DND-41 (cell line): ENCODE results near the gene DTL.

Source experiments
- EZH2 ChIP-seq: IDR thresholded peaks from 3 replicates; pipeline ENCODE4 v1.6.1; 2012; ENCODE audit warnings: borderline replicate concordance, low read depth, mild to moderate bottlenecking, moderate library complexity, low read length, inconsistent platforms; ENCODE audit not compliant: severe bottlenecking
- TF ChIP-seq, protein P1 (sequence below): IDR thresholded peaks from 2 replicates; pipeline ENCODE4 v1.5.1; 2012; ENCODE audit warnings: borderline replicate concordance, low read length, moderate library complexity, mild to moderate bottlenecking; ENCODE audit not compliant: poor library complexity, severe bottlenecking; ENCODE audit errors: extremely low read depth

DNA sequence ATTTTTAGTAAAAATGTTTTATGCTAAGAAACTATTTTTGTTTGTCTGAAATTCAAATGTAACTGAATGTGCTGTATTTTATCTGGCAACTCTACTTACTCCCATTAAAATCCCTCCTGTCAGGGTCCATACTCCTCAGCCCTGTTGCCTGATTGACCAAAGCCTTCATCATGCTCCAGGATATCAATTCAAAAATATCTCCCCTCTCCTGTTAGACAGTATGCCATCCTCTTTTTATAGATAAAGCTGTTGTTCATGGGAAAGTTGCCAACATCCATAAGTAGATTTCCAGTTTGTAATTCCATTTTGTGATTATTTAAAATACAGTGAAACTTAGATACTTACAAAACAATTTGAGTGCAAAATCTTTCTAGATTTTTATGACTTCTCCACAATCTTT, 65.7 kb downstream of the DTL start:
- TF ChIP-seq, protein P1, sequence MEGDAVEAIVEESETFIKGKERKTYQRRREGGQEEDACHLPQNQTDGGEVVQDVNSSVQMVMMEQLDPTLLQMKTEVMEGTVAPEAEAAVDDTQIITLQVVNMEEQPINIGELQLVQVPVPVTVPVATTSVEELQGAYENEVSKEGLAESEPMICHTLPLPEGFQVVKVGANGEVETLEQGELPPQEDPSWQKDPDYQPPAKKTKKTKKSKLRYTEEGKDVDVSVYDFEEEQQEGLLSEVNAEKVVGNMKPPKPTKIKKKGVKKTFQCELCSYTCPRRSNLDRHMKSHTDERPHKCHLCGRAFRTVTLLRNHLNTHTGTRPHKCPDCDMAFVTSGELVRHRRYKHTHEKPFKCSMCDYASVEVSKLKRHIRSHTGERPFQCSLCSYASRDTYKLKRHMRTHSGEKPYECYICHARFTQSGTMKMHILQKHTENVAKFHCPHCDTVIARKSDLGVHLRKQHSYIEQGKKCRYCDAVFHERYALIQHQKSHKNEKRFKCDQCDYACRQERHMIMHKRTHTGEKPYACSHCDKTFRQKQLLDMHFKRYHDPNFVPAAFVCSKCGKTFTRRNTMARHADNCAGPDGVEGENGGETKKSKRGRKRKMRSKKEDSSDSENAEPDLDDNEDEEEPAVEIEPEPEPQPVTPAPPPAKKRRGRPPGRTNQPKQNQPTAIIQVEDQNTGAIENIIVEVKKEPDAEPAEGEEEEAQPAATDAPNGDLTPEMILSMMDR: no peak
- TF ChIP-seq EZH2: no peak
